Measurements from ENCODE around the gene TRIM29.

DNA sequence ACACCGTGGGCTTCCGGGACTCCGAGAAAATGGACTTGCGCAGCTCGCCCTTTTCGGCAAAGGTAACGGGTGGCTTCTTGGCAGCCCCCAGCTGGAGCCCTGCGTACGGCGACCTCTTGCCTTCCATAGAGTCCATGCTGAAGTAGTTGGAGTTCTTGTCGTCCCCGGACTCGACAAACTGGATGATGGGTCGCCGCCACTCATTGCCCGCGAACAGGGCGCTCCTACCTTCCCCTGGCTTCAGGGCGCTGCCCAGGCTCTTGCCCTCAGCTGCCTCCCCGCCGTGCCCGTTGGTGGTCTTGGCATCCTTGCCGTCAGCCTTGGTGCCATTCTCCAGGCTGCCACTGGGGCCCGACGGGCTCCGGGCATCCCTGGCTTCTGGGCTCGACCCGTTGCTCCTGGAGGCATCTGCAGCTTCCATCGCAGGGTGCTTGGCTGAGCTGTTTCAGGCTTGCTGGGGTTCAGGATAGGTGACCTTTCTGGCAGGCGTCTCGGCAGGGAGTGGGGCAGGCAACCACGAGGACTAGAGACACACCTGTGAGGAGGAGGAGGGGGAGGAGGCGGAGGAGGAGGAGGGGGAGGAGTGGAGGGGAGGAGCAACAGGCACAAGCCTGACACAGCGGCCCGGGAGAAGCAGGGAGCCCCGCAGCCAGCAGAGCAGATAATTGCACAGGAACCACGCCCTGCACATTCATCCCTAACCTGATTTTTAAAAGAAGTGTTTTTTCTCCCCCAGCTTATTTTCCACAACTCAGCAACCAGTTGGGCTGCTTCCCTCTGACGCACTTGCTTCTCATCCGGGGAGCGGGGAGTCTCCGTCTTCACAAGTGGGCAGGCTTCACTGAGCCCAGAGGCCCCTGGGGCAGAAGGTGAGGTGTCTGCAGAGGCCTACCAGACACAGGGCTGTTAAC, at the start of gene TRIM29:
- TF ChIP-seq, protein P1, sequence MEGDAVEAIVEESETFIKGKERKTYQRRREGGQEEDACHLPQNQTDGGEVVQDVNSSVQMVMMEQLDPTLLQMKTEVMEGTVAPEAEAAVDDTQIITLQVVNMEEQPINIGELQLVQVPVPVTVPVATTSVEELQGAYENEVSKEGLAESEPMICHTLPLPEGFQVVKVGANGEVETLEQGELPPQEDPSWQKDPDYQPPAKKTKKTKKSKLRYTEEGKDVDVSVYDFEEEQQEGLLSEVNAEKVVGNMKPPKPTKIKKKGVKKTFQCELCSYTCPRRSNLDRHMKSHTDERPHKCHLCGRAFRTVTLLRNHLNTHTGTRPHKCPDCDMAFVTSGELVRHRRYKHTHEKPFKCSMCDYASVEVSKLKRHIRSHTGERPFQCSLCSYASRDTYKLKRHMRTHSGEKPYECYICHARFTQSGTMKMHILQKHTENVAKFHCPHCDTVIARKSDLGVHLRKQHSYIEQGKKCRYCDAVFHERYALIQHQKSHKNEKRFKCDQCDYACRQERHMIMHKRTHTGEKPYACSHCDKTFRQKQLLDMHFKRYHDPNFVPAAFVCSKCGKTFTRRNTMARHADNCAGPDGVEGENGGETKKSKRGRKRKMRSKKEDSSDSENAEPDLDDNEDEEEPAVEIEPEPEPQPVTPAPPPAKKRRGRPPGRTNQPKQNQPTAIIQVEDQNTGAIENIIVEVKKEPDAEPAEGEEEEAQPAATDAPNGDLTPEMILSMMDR (IDR thresholded peaks at IDR 0.05) = no peak
- no peak for TF ChIP-seq EP300 (IDR thresholded peaks at IDR 0.05)

Measured in ovary (tissue), 3 donors.